COLO829 (cell line): Measurements from ENCODE around the gene CDH4.
A peak's percentile ranks its signal among the peaks of the same experiment; 100 is the strongest.
"Not testable (repeated sequence)": the region's sequence is repeated elsewhere in the genome, so short reads cannot be mapped to it uniquely, and the experiment has no call there.

Experiments used
- DNase-seq: peaks from one replicate; pipeline ENCODE4 v3.0.0; 2012; ENCODE audit warnings: low spot score

Gene CDH4

DNA sequence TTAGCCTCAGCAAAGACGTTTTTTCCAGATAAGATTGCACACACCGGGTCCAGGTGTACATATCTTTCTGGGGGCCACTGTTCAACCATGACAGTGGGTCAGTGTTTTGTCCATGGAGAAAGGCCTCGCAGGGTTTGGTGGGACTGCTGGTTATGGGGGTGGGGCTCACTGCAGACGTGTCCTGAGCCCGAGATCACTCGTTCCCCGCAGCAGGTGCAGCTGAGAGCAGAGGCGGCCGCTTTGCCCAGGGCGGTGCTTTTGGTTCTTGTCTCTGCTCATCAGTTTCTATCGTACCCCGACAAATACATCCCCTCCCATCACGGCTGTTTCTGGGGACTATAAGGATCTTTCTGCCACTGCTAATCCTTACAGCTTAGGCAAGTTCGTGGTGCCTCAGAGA is 166.9 kb downstream of the CDH4 start:
- no peak for DNase-seq

DNA sequence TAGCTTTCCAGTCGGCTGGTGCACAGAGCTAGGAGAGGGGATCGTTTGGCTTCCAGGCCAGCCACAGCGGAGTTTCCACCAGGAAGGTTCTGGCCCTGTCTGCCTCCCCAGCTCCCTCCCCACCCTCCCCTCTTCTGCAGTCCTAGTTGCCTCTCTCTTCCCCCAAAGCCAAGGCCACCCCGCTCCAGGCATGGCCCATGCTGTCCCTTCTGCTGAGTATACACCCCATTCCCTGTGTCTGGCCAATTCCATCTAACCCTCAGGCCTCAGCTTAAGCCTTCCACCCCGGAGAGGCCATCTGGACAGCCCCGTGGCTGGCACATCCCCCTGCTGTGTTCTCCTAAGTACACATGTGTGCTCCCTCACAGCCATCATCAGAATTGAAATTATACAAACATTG is 167.4 kb downstream of the CDH4 start:
- no peak for DNase-seq

DNA sequence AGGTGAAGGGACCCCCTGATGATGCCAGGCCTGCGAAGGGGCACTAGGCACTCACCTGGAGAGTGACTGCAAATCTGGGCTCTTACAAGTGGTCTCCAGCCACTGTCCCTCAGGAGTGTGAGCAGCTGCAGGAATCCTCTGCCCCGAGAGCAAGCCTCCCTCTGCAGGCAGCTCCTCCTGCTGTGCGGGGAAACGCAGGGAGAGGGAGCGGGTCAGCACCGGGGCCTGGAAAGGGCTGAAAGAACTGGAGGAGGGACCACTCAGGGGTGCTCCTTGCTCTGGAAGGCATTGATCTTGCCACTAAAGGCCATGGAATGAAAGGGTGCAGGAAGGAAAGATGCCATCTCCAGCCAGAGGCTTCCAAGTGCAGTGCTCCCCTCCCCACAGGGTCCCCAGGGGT is 168.0 kb downstream of the CDH4 start:
- no peak for DNase-seq

DNA sequence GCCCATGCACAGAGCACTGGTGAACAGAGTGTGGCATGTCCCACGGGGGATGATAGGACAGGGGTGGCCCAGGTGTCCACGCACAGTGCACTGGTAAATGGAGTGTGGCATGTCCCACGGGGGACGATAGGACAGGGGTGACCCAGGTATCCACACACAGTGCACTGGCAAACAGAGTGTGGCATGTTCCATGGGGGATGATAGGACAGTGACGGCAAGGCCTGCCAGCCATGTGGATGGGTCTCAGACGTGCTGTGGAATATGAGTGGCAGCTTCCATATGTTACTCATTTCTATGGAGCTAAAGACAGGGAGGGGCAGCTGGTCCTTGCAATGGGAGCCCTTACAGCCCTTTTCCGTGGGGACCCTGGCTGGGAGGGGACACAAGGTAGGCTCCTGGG is 168.7 kb downstream of the CDH4 start:
- no peak for DNase-seq

DNA sequence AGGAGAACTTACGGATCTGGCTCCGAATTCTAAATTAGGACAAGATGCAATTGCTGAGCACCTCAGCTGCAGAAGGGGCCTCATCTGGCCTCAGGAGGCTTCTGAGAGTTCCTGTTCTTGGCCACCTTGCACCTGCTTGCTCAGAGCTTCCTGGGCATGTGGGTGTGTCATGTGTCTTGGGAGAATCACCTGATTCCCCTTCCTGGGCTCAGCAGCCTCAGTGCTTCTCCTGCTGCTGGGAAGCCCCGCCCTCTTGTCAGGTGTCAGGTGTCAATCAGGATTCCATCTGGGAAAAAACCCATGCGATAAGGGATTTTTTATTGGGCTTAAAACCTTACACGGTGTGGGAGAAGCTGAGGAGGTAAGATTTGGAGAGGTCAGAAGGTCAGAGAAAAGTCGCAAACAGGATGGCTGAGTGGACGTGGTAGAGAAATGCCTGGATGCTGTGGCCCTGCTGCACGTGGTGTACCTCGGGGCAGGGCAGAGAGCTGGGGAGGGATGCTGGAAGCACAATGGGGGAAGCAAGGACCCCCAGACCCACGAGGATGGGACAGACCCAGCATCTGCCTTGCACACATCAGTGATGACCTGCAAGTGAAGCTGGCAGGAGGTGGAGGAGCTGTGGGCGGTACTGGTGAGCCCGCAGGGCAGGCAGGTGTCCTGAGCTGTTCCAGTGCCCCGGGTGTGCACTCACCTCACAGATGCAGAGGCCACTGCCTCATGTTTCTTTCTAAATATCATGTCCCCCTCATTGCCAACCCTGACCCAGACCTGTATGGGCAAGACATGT is 170.8 kb downstream of the CDH4 start:
- no peak for DNase-seq

DNA sequence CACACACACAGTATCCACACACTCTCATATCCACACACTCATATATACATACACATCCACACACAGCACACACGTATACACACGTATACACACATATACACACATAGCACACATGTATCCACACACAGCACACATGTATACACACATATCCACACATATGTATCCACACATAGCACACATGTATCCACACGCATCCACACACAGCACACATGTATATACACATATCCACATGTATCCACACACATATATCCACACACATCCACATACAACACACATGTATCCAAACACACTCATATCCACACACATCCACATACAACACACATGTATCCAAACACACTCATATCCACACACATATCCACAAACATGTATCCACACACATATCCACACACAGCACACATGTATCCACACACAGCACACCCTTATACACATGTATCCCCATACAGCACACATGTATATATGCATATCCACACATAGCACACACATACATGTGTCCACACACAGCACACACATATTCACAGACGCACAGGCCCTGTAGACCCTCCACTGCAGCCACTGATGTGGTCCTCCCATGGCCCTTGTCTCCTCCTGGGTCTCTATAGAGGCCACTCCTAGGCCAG is 172.1 kb downstream of the CDH4 start:
- DNase-seq = no peak

DNA sequence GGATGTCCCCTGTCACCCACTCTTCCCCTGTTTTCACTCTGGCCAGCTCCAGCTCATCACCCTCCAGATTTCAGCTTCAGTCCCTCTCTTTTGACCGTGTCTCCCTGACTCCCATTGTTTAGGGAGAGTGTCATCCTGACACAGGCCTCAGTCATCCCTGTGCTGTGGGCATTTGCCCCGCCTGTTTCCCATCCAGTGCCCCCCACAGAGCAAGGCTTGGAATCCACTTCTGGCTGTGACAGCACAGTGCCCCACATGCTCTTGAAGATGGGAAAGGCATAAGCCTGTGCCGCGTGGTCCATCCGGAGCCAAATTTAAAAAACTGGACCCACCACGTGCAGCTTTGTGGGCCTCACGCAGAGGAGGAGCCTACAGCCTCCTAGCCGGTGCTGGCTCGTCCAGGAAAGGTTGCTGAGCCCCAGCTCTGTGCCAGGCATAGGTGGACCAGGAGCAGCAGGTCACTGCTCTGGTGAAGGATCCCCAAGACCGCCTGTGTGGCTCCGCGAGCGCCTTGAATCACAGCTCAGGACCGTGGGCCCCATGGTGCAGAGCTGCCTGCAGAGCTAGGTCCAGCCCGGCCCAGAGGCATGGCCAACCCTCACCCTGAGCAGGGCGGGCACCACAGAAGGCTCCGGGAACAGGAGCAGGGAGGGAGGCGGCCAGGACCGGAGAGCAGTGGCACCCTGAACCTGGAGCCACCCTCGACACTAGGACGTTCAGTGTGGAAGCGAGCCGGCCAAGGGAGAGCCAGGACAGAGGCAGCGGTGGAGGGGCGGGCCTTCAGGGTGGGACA is 172.8 kb downstream of the CDH4 start:
- DNase-seq = no peak

DNA sequence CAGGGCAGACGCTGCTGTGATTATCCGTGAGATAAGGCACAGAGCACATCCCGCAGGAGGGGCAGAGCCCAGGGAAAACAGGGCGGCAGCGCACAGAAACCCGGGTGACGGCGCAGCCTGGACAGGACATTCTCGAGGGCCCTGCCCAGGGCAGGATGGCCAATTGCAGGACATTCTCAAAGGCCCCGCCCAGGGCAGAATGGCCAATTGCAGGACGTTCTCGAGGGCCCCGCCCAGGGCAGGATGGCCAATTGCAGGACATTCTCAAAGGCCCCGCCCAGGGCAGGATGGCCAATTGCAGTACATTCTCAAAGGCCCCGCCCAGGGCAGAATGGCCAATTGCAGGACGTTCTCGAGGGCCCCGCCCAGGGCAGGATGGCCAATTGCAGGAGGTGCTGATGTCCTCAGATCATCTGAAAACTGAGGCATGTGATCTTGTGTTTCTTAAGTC is 173.5 kb downstream of the CDH4 start:
- DNase-seq = not testable (repeated sequence)

DNA sequence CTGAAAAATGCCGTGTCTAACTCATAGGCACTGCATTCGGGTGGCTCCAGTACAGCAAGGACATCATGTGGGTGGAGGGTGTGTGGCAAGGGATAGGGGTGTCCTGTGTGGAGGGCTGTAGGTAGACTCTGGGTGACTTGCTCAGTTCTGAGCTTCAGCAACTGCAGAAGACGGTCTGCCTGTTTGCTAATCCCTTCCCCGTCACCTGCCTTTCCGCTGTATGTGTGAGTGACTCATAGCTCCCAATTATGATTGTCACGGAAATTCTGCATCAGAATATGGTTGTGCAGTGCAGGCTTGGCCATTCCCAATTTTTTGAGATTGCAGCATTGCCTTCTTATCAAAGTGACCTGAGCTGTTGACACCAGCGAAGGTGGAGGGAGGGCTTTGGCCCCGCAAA is 174.3 kb downstream of the CDH4 start:
- DNase-seq = no peak

DNA sequence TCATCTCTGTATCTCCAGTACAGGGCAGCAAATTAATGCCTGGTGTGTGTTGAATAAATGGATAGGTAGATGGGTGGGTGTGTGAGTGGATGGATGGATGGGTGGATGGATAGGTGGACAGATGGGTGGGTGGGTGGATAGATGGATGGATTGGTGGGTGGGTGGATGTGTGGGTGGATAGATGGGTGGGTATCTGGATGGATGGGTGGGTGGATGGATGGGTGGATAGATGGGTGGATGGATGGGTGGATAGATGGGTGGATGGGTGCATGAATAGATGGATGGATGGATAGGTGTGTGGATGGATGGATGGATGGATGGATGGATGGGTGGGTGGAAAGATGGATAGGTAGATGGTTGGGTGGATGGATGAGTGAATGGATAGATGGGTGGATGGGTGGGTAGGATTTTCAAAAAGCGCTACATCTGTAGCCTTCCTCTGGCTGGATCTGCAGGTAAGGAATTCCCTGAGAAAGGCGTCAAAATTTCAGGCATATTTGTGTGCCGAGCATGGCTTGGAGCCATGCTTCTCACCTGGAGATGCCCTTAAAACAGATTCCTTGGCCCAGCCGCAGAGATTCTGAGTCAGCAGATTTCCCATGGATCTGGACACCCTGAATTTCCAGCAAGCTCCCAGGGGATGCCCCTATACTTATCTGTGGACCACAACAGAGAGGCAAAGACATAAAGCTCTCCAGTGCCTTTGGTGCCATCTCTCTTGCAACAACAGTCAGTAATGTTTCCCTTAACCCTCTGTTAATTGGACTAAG is 177.6 kb downstream of the CDH4 start:
- DNase-seq = no peak

DNA sequence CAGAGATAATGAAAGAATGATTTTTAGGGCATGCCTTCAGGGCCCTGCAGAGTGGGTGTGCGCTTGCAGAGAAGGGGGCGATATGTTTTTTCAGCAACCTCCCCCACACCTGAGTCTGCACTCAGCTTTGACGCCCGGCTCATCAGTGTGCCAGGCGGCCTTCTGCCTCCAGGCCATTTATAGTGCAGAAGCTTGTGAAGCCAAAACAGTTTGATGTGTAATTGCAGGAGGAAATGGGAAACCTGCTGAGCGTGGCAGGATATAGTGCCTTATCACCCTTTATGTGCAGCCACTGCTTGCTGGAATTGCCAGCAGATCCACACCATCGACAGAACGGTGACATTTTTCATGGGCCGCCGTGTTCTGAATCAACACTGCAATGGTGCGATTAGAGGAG is 178.2 kb downstream of the CDH4 start:
- DNase-seq = no peak

DNA sequence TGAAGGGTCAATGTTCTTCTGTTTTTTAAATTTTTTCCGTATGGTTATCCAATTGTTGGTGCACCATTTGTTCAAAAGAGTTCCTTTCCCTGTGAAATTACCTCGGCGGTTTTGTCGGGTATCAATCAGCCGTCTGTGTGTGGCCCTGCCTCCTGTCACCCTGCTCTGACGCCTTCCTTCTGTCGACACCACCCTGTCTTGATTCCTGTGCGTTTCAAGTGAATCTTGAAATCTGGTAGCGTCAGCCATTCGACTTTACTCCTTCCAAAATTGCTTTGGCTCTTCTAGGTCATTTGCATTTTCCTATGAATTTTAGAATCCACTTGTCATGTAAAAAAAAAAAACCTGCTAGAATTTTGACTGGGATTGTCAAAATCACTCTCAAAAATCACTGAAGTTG is 181.1 kb downstream of the CDH4 start:
- DNase-seq = no peak

DNA sequence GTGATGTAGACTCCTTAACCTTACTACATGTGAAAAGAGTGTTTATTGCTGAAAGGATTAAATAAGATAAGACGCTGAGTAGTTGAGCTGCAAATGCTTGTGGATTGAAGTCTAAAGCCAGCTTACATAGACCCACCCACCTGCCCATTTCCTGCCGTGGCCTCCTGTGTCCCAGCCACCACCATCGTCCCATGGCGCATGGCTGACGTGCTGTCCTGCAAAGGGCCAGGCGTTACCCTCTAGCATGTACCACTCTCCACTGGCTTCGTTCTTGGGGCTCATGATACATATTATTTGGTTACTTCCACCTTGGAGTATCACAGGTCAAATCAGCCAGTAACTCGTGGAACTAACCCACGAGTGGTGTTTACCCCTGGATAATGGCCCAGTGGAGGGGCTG is 181.8 kb downstream of the CDH4 start:
- no peak for DNase-seq

DNA sequence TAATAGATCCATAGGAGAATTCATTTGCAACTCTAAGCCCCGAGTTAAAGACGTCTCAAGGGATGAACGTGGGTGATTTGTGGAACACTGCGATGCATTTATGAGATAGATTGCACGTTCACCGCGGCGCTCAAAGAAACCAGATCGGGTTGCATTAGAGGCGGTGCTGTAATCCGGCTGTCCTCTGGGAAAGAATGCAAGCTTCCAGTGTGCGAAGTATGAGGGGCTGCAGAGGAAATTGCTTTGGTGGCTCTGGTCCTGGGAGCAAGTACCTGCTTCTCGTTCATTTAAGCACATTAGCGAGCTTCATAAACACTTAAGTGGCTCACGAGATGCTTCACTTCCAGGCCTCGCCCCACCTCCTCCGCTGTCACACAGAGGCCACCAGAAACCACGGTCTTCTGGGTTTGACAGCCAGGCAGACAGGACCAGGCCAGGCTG is 182.3 kb downstream of the CDH4 start:
- no peak for DNase-seq

DNA sequence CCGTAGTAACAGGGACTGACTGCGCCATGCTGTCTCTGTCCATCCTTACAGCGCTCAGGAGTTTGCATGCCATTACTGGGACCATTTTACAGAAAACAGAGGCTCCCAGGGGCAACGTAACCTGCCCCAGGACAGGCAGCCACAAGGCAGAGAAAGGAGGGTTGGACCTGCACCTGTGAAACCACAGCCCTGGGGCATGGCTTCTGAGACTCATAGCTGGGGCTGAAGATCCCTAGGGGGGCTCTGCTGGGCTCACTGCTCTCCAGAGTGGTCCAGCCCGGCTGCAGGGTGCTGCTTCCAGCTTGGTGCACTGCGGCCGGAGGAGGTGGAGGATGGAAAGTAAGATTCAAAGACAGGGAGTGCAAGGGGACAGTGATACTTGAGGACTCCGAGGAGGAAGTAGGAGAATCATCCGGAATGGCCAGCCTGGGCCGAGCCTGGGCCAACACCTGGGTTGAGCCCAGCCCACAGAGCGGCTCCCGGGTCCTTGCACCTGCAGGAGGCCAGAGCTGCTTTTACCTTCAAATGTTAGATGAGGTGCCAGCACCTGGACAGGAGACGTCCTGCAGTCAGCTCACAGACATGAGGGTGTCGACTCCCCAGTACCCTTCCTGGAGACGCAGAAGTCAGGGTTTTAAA is 183.2 kb downstream of the CDH4 start:
- no peak for DNase-seq

DNA sequence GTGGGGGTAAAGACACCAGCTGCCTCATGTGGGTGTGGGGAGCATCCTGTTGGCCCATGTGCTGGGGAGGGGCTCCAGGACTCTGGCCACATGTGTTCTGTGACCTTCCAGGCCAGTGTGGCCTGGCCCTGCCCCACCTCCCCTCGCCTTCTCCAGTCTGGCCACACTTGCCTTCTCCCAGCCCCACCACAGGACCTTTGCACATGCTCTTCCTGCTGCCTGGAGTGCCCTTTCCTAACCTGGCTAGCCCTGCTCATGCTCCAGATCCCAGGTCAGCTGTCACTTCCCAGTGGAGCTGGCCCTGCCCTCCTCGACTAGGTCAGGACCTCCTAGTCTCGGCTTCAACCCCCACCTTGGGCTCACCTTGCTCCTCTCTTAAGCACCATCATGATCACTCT is 183.8 kb downstream of the CDH4 start:
- DNase-seq = no peak

DNA sequence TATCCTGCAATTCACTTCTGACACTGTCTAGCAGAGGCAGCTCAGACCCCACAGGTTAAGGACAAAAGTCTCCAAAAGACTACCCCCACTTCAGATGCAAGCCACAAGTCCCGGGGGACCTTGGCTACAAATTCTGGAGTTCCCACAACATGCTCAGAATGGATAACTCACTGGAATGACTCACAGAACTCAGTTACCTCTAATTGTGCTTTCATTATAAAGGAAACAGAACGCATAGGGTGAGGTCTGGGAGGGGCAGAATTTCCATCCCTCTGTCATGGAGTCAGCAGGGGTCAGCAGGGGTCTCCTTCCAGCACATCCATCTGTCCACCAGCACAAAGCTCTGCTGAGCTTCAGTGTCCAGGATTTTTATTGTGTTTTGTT is 184.2 kb downstream of the CDH4 start:
- DNase-seq = peak; percentile 72

DNA sequence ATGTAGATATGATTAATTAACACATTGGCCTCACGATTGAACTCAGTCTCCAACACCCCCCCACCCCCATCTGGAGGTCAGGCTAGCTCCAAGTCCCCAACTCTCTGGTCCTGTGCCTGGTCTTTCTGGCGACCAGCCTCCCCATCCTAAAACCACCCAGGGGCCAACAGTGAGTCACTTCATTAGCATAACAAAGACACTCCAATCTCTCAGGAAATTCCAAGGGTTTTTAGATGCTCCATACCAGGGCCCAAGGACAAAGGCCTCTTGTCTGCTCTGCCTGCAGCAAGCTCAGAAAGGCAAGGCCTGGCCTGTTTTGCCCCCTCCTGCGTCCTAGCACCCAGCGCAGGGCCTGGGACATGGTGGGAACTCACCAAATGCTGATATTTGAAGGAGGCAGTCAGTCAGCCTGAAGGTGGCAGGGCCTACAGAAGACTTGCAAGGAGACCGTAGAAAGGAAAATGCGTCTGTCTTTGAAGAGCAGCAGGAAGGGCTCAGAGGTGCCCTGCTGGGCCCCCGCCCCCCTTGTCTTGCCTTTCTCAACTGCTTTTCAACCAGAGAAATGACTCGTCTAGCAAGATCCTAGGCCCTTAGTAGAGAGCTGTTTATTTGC is 184.7 kb downstream of the CDH4 start:
- peak; percentile 91 for DNase-seq

DNA sequence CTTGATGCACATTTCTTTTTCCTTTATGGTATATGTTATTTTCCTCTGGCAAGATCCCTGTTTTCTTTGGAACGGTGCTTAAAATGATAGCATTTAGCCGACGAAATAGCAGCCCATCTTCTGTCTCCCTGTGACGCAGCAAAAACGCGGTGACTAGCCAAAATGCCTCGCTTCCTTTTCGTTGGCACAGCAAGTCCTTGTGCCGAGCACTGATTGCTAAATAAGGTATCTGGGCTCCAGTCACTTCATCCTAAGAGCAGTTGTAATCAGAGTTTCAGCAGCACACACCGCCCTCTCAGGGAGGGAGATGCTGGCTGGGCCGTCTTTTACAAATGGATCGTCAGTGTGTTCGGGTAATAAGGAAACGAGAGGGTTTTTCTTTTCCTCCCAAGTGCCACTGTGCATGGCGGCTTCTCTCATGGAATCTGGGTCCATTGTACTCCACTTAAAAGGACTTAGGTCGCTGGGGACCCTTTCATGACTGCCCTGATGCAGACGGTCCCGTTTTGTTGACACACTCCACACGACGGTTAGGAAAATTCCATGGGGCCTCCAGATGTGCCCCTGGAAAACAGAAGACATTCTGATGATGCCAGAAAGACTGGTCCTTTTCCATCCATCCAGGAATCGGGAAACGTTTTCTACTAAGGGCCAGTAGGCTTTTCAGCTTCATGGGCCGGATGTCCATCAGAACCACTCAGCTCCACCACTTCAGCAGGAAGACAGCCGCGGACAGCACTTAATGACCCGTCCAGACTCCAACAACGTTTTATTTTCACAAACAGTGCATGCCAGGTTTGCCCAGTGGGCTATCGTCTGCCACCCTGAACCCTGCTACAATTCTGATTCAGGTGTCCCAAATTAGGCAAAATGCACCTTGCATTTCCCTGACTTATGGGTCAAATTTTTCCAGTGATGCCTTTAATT is 185.5 kb downstream of the CDH4 start:
- DNase-seq = no peak

DNA sequence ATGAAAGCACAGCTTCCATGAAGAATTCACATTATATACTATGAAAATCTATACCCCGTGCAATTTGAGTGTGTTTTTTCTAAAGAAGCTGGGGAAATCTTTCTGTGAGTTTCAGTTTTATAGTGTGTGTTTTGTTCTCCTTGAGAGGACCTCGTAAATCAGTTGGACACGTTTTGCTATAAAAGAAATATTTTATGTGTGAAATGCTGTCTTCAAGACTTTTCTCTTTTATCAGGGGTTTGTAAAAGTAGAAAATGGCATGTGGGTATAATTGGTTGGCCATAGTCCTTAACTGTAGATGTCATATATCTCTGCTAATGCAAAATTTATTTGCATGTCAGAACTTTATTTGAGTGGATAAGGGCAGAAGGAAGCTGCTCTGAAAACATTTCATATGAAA is 186.2 kb downstream of the CDH4 start:
- DNase-seq = no peak
